GM23248 (cell line): ENCODE data around the gene ATP6V0A1. TPM values are rescaled to one million over a fixed set of nuclear protein-coding genes. Genes with fewer than 3 reads are reported as not detected.

Source experiments
- DNase-seq: peaks from one replicate; pipeline ENCODE4 v3.0.0-alpha.2; 2015
- H2AFZ ChIP-seq: fragments of 200-600 bp; sonication (generic); 2 replicates; pipeline ENCODE4 v1.6.1; 2016; ENCODE audit warnings: antibody characterized with exemption
- H3F3A ChIP-seq: fragments of 200-600 bp; sonication (generic); 2 replicates; pipeline ENCODE4 v1.6.1; 2016; ENCODE audit warnings: mild to moderate bottlenecking, antibody characterized with exemption, mixed run types; ENCODE audit not compliant: insufficient read depth
- H3K27ac ChIP-seq: fragments of 200-600 bp; sonication (generic); 2 replicates; pipeline ENCODE4 v1.5.1; 2016; ENCODE audit warnings: mild to moderate bottlenecking
- H3K27me3 ChIP-seq: fragments of 200-600 bp; sonication (generic); replicated peaks from 2 replicates; pipeline ENCODE4 v1.6.1; 2016; ENCODE audit warnings: mild to moderate bottlenecking; ENCODE audit not compliant: insufficient read depth
- H3K36me3 ChIP-seq: fragments of 200-600 bp; sonication (generic); 2 replicates; pipeline ENCODE4 v1.6.1; 2016; ENCODE audit warnings: low read depth, mild to moderate bottlenecking
- H3K4me1 ChIP-seq: fragments of 200-600 bp; sonication (generic); 2 replicates; pipeline ENCODE4 v1.6.1; 2016; ENCODE audit warnings: mild to moderate bottlenecking; ENCODE audit not compliant: insufficient read depth
- H3K4me2 ChIP-seq: fragments of 200-600 bp; sonication (generic); one replicate; pipeline ENCODE4 v1.6.1; 2016; ENCODE audit warnings: mild to moderate bottlenecking; ENCODE audit not compliant: unreplicated experiment
- H3K4me3 ChIP-seq: fragments of 200-600 bp; sonication (generic); 2 replicates; pipeline ENCODE4 v1.5.1; 2016; ENCODE audit warnings: mild to moderate bottlenecking
- H3K79me2 ChIP-seq: fragments of 200-600 bp; sonication (generic); 2 replicates; pipeline ENCODE4 v1.6.1; 2016; ENCODE audit warnings: mild to moderate bottlenecking; ENCODE audit not compliant: insufficient read depth
- H3K9ac ChIP-seq: fragments of 200-600 bp; sonication (generic); 2 replicates; pipeline ENCODE4 v1.6.1; 2016; ENCODE audit warnings: mild to moderate bottlenecking
- H3K9me2 ChIP-seq: fragments of 200-600 bp; sonication (generic); 2 replicates; pipeline ENCODE4 v1.6.1; 2016; ENCODE audit warnings: mixed run types, mild to moderate bottlenecking, moderate library complexity; ENCODE audit not compliant: insufficient read depth
- H3K9me3 ChIP-seq: fragments of 200-600 bp; sonication (generic); one replicate; pipeline ENCODE4 v1.6.1; 2017; ENCODE audit warnings: low read depth
- H4K20me1 ChIP-seq: fragments of 200-600 bp; sonication (generic); 2 replicates; pipeline ENCODE4 v1.6.0; 2016; ENCODE audit not compliant: insufficient read depth
- EZH2 ChIP-seq: fragments of 200-600 bp; sonication (generic); IDR thresholded peaks from 2 replicates; pipeline ENCODE4 v1.6.1; 2018; ENCODE audit warnings: antibody characterized with exemption, mild to moderate bottlenecking; ENCODE audit not compliant: insufficient read depth, poor library complexity, severe bottlenecking
- EZH2phosphoT487 ChIP-seq: fragments of 200-600 bp; sonication (generic); IDR thresholded peaks from 2 replicates; pipeline ENCODE4 v1.6.1; 2018; ENCODE audit warnings: antibody characterized with exemption, moderate library complexity, mild to moderate bottlenecking, low read depth; ENCODE audit not compliant: insufficient read depth
- WGBS, 2 experiments: methylation state at CpG; one replicate each; pipeline ENCODE4 v1.1.6; 2015 to 2017; ENCODE audit warnings: low lambda C conversion rate in 2 of 2, low coverage in 1 of 2; ENCODE audit errors: missing lambda C conversion rate in 2 of 2; 5-methylcytosine and 5-hydroxymethylcytosine counted together
- in situ Hi-C: fragments of 300-500 bp; cut with MboI; formaldehyde crosslinking; loops from 2 replicates; pipeline ENCODE4 v1.15.0; 2020
- polyA plus RNA-seq: library from polyadenylated mRNA; unstranded; fragments of >200 nt; fragmentation: Nextera tagmentation; extraction: Ambion mirVana; gene quantifications from 2 replicates; pipeline ENCODE4 v1.2.1, GENCODE V29; 2016
- total RNA-seq: library from RNA; depleted of rRNA; stranded (reverse); fragments of >200 nt; shearing (Covaris generic); gene quantifications from 2 replicates; pipeline ENCODE4 v1.2.3, GENCODE V29; 2014

ATP6V0A1 gene
- total and polyA plus RNA-seq, 2 experiments from 2014 or later = 15.3 to 26.0 TPM

- H3K4me2 ChIP-seq = no peak overlapping the region
- in situ Hi-C loops = no loop called here
- TF ChIP-seq EZH2 = no peak
Measured at GRCh38 chr17:42508426-42509165, 49.9 kb downstream of the ATP6V0A1 start.

GRCh38 chr17:42509409-42509808 lies 50.7 kb downstream of the ATP6V0A1 start:
- Histone ChIP-seq H3K4me1 (no peaks in the 10 kb centered on the region), H3K9ac (no peak overlapping the region), H3K9me3 (no peaks in the 10 kb centered on the region), H3K4me3 (no peak overlapping the region), H3K9me2 (no peaks in the 10 kb centered on the region), H3K27ac (no peak overlapping the region), H3F3A (no peaks in the 10 kb centered on the region), H3K4me2 (no peak overlapping the region), H3K79me2 (no peaks in the 10 kb centered on the region), H3K27me3 (no peaks in the 10 kb centered on the region), H4K20me1 (no peaks in the 10 kb centered on the region), H3K36me3 (peaks cover 13% of the 10 kb centered on the region; the same call in 1 of the 2 replicates), H2AFZ (no peak overlapping the region)
- DNase-seq = no peak
- WGBS, 2 experiments = 82 to 87% methylated on average over 5 of the region's 5 CpGs
- in situ Hi-C loops = no loop called here
- TF ChIP-seq EZH2phosphoT487 (no peak), EZH2 (no peak)

More at GRCh38 chr17:42508426-42509165, 49.9 kb downstream of the ATP6V0A1 start:
- H3K9me2 ChIP-seq = no peaks in the 10 kb centered on the region
- 88 to 94% methylated on average over 12 of the region's 12 CpGs for WGBS, 2 experiments
- no peak overlapping the region for H3K9ac ChIP-seq
- H4K20me1 ChIP-seq = no peaks in the 10 kb centered on the region
- H3K27ac ChIP-seq = no peak overlapping the region
- peaks cover 15% of the 10 kb centered on the region; the same call in 1 of the 2 replicates for H3K36me3 ChIP-seq
- no peaks in the 10 kb centered on the region for H3K9me3 ChIP-seq
- no peaks in the 10 kb centered on the region for H3K4me1 ChIP-seq
- no peak for DNase-seq
- no peak overlapping the region for H3K4me3 ChIP-seq
- H3F3A ChIP-seq = no peaks in the 10 kb centered on the region
- H3K27me3 ChIP-seq = no peaks in the 10 kb centered on the region
- no peak overlapping the region for H2AFZ ChIP-seq
- H3K79me2 ChIP-seq = no peaks in the 10 kb centered on the region

GRCh38 chr17:42509841-42510240 lies 51.2 kb downstream of the ATP6V0A1 start:
- H3K9me2 ChIP-seq = no peaks in the 10 kb centered on the region
- no peak for TF ChIP-seq EZH2phosphoT487
- no peak for TF ChIP-seq EZH2
- H3K4me3 ChIP-seq = no peak overlapping the region
- 93 to 100% methylated on average over 2 of the region's 2 CpGs for WGBS, 2 experiments
- H3F3A ChIP-seq = no peaks in the 10 kb centered on the region
- H3K4me1 ChIP-seq = no peaks in the 10 kb centered on the region
- no peak overlapping the region for H3K4me2 ChIP-seq
- H3K79me2 ChIP-seq = no peaks in the 10 kb centered on the region
- H3K27me3 ChIP-seq = no peaks in the 10 kb centered on the region
- in situ Hi-C loops = no loop called here
- no peak for DNase-seq
- H4K20me1 ChIP-seq = no peaks in the 10 kb centered on the region
- H3K9me3 ChIP-seq = no peaks in the 10 kb centered on the region
- H3K9ac ChIP-seq = no peak overlapping the region
- H3K27ac ChIP-seq = no peak overlapping the region
- H3K36me3 ChIP-seq = peaks cover 13% of the 10 kb centered on the region; the same call in 1 of the 2 replicates
- H2AFZ ChIP-seq = no peak overlapping the region

- Histone ChIP-seq H3F3A (peaks cover 11% of the 10 kb centered on the region; the same call in 1 of the 2 replicates), H3K9me3 (no peaks in the 10 kb centered on the region), H3K4me3 (no peak overlapping the region), H3K79me2 (no peaks in the 10 kb centered on the region), H3K9ac (no peak overlapping the region), H3K4me1 (no peaks in the 10 kb centered on the region), H3K9me2 (no peaks in the 10 kb centered on the region), H3K27ac (no peak overlapping the region), H3K36me3 (peaks cover 9% of the 10 kb centered on the region; the same call in 1 of the 2 replicates), H4K20me1 (no peaks in the 10 kb centered on the region), H2AFZ (no peak overlapping the region), H3K4me2 (no peak overlapping the region), H3K27me3 (no peaks in the 10 kb centered on the region)
- TF ChIP-seq EZH2phosphoT487 (no peak), EZH2 (no peak)
- DNase-seq = no peak
- 94 to 96% methylated on average over 9 of the region's 9 CpGs for WGBS, 2 experiments
- in situ Hi-C loops = no loop called here
Measured at GRCh38 chr17:42512246-42512645, 53.6 kb downstream of the ATP6V0A1 start.

GRCh38 chr17:42512733-42513251 lies 54.1 kb downstream of the ATP6V0A1 start:
- no peaks in the 10 kb centered on the region for H3K79me2 ChIP-seq
- H3K27me3 ChIP-seq = no peaks in the 10 kb centered on the region
- H3K36me3 ChIP-seq = peaks cover 7% of the 10 kb centered on the region; the same call in 1 of the 2 replicates
- no peak overlapping the region for H3K4me3 ChIP-seq
- no peak overlapping the region for H3K27ac ChIP-seq
- no peaks in the 10 kb centered on the region for H4K20me1 ChIP-seq
- TF ChIP-seq EZH2phosphoT487 = no peak
- 76 to 78% methylated on average over 6 of the region's 6 CpGs for WGBS, 2 experiments
- H3K4me2 ChIP-seq = no peak overlapping the region
- H3K9ac ChIP-seq = no peak overlapping the region
- peaks cover 13% of the 10 kb centered on the region for H3F3A ChIP-seq
- peaks cover 2% of the 10 kb centered on the region for H3K4me1 ChIP-seq
- no peak overlapping the region for H2AFZ ChIP-seq
- in situ Hi-C loops = no loop called here
- DNase-seq = no peak
- H3K9me2 ChIP-seq = no peaks in the 10 kb centered on the region
- no peaks in the 10 kb centered on the region for H3K9me3 ChIP-seq
